IMR-90 (cell line): ENCODE data around the gene HEATR9. TPM values are rescaled to one million over a fixed set of nuclear protein-coding genes. Genes with fewer than 3 reads are reported as not detected.

ENCODE experiments used
- ATAC-seq: fragments of 200-7000 bp; cut with Tn5 transposase; 2 replicates; pipeline ENCODE4 v1.9.1; 2020; ENCODE audit warnings: low read depth, mild to moderate bottlenecking, moderate library complexity
- BruUV-seq: library from RNA; stranded (reverse); fragments of 400-500 nt; replicated peaks from 2 replicates; lab custom pipeline; 2021; lab: Mats Ljungman, UMichigan
- CTCF ChIA-PET: fragments of 300-600 bp; formaldehyde crosslinking; extraction: SDS; loops from one replicate; lab custom pipeline; 2021; ENCODE audit warnings: antibody characterized with exemption; lab: Yijun Ruan, JAX
- POLR2A ChIA-PET: fragments of 300-600 bp; sonication (Branson Sonifier 250); formaldehyde crosslinking; loops from one replicate; lab custom pipeline; 2022; ENCODE audit warnings: antibody characterized with exemption; ENCODE audit not compliant: unreplicated experiment; lab: Charles Lee
- DNase-seq: peaks from one replicate; pipeline ENCODE4 v3.0.0; 2013
- H2AFZ ChIP-seq: replicated peaks from 2 replicates; pipeline ENCODE3; 2013; ENCODE audit warnings: low read length, mild to moderate bottlenecking; ENCODE audit not compliant: poor library complexity
- H2AK5ac ChIP-seq: 2 replicates; pipeline ENCODE4 v1.6.1; 2013; ENCODE audit warnings: low read depth, low read length, inconsistent platforms
- H2AK9ac ChIP-seq: replicated peaks from 2 replicates; pipeline ENCODE3; 2013; ENCODE audit warnings: mild to moderate bottlenecking, low read depth, low read length, moderate library complexity; ENCODE audit not compliant: poor library complexity
- H2BK120ac ChIP-seq: 2 replicates; pipeline ENCODE4 v1.6.1; 2013; ENCODE audit warnings: low read depth, low read length, inconsistent platforms
- H2BK15ac ChIP-seq: 3 replicates; pipeline ENCODE4 v1.6.1; 2013; ENCODE audit warnings: low read depth, low read length, inconsistent platforms
- H2BK20ac ChIP-seq: 2 replicates; pipeline ENCODE4 v1.6.1; 2013; ENCODE audit warnings: low read depth, mild to moderate bottlenecking, inconsistent platforms, low read length, moderate library complexity
- H2BK5ac ChIP-seq: 2 replicates; pipeline ENCODE4 v1.6.1; 2013; ENCODE audit warnings: mild to moderate bottlenecking, low read depth, low read length, inconsistent platforms; ENCODE audit not compliant: poor library complexity, severe bottlenecking
- H3K14ac ChIP-seq: replicated peaks from 2 replicates; pipeline ENCODE4 v1.6.1; 2013; ENCODE audit warnings: low read depth, low read length, inconsistent platforms
- H3K18ac ChIP-seq: 2 replicates; pipeline ENCODE4 v1.6.1; 2013; ENCODE audit warnings: low read depth, low read length, control low read depth
- H3K23ac ChIP-seq: 2 replicates; pipeline ENCODE4 v1.6.1; 2013; ENCODE audit warnings: low read depth, low read length, inconsistent platforms
- H3K27ac ChIP-seq: 2 replicates; pipeline ENCODE4 v1.5.1; 2013; ENCODE audit warnings: mild to moderate bottlenecking, control low read depth, low read length; ENCODE audit not compliant: insufficient read depth
- H3K27me3 ChIP-seq: 2 replicates; pipeline ENCODE4 v1.6.1; 2013; ENCODE audit warnings: low read length; ENCODE audit not compliant: control insufficient read depth, insufficient read depth
- H3K36me3 ChIP-seq: 2 replicates; pipeline ENCODE4 v1.6.1; 2013; ENCODE audit warnings: low read length, mixed read lengths; ENCODE audit not compliant: control insufficient read depth, insufficient read depth
- H3K4ac ChIP-seq: 2 replicates; pipeline ENCODE4 v1.6.1; 2013; ENCODE audit warnings: low read depth, low read length, inconsistent platforms
- H3K4me1 ChIP-seq: 2 replicates; pipeline ENCODE4 v1.6.1; 2013; ENCODE audit warnings: low read length, mixed read lengths; ENCODE audit not compliant: control insufficient read depth, insufficient read depth
- H3K4me2 ChIP-seq: 2 replicates; pipeline ENCODE4 v1.6.1; 2013; ENCODE audit warnings: low read depth, mild to moderate bottlenecking, control low read depth, low read length, moderate library complexity
- H3K4me3 ChIP-seq: 2 replicates; pipeline ENCODE4 v1.5.1; 2013; ENCODE audit warnings: low read depth, mild to moderate bottlenecking, control low read depth, low read length, moderate library complexity; ENCODE audit not compliant: insufficient read depth
- H3K56ac ChIP-seq: 2 replicates; pipeline ENCODE4 v1.6.1; 2013; ENCODE audit warnings: low read length, inconsistent platforms; ENCODE audit not compliant: insufficient read depth; ENCODE audit errors: extremely low read depth
- H3K79me1 ChIP-seq, 2 experiments: 2 replicates each; pipeline ENCODE4 v1.6.1; 2013; ENCODE audit warnings: low read length in 2 of 2, inconsistent platforms in 1 of 2, low read depth in 1 of 2
- H3K9ac ChIP-seq: 2 replicates; pipeline ENCODE4 v1.6.1; 2013; ENCODE audit warnings: low read depth, low read length, control low read depth
- H3K9me1 ChIP-seq: 2 replicates; pipeline ENCODE4 v1.6.1; 2013; ENCODE audit warnings: low read length, inconsistent platforms; ENCODE audit not compliant: insufficient read depth
- H3K9me3 ChIP-seq: 2 replicates; pipeline ENCODE4 v1.6.1; 2013; ENCODE audit warnings: low read length; ENCODE audit not compliant: control insufficient read depth, insufficient read depth
- H4K20me1 ChIP-seq: 2 replicates; pipeline ENCODE4 v1.6.1; 2013; ENCODE audit warnings: low read length, inconsistent platforms; ENCODE audit not compliant: insufficient read depth
- H4K5ac ChIP-seq: 2 replicates; pipeline ENCODE4 v1.6.1; 2013; ENCODE audit warnings: mild to moderate bottlenecking, low read depth, low read length, control low read depth
- H4K8ac ChIP-seq, 2 experiments: 2 replicates each; pipeline ENCODE4 v1.6.1; 2013; ENCODE audit warnings: low read depth in 2 of 2, low read length in 2 of 2, control low read depth in 1 of 2, inconsistent platforms in 1 of 2
- H4K91ac ChIP-seq: 2 replicates; pipeline ENCODE4 v1.6.1; 2013; ENCODE audit warnings: low read depth, low read length, inconsistent platforms; ENCODE audit not compliant: insufficient read depth
- CHD1 ChIP-seq: IDR thresholded peaks from 2 replicates; pipeline ENCODE4 v1.6.1; 2012; ENCODE audit warnings: low read depth, low read length, improper control_type of control experiment
- MAZ ChIP-seq: IDR thresholded peaks from 2 replicates; pipeline ENCODE4 v1.6.1; 2012; ENCODE audit warnings: low read depth, mild to moderate bottlenecking, low read length, improper control_type of control experiment, moderate library complexity, borderline replicate concordance
- POLR2A ChIP-seq: IDR thresholded peaks from 2 replicates; pipeline ENCODE4 v1.6.1; 2012; ENCODE audit warnings: mild to moderate bottlenecking, low read depth, low read length
- RCOR1 ChIP-seq: IDR thresholded peaks from 2 replicates; pipeline ENCODE4 v1.6.1; 2012; ENCODE audit warnings: mild to moderate bottlenecking, low read length, improper control_type of control experiment; ENCODE audit not compliant: insufficient replicate concordance
- RFX5 ChIP-seq: IDR thresholded peaks from 2 replicates; pipeline ENCODE4 v1.8.0; 2012; ENCODE audit warnings: low read depth, mild to moderate bottlenecking, low read length, moderate library complexity
- WGBS, 2 experiments: methylation state at CpG; one replicate each; pipeline versions ENCODE4 v1.1.5 to v1.1.7; 2013; ENCODE audit warnings: missing lambda C conversion rate in 2 of 2; ENCODE audit not compliant: insufficient read length in 1 of 2; ENCODE audit errors: extremely low coverage in 2 of 2; 5-methylcytosine and 5-hydroxymethylcytosine counted together
- dilution Hi-C: fragments of 300-500 bp; cut with HindIII; formaldehyde crosslinking; loops from one replicate; pipeline ENCODE4 v1.14.3; 2018; ENCODE audit warnings: low sequenced_read_pairs; ENCODE audit not compliant: unreplicated experiment
- in situ Hi-C: fragments of 300-500 bp; cut with MboI; formaldehyde crosslinking; loops from 3 replicates; pipeline ENCODE4 v1.14.3; 2019; ENCODE audit warnings: low sequenced_read_pairs, inconsistent platforms, mixed read lengths
- intact Hi-C: fragments of 100-400 bp; cut with micrococcal nuclease; formaldehyde crosslinking; loops from 2 replicates; pipeline ENCODE4 v1.10.0; 2022
- polyA plus RNA-seq, 3 experiments: library from polyadenylated mRNA; depleted of rRNA; stranded (reverse); fragments of >200 nt; gene quantifications; 2 replicates each; pipeline ENCODE4 v1.2.3, GENCODE V29; 2012; ENCODE audit warnings: low replicate concordance in 1 of 3
- total RNA-seq: library from RNA; depleted of rRNA; stranded (reverse); fragments of >200 nt; gene quantifications from 2 replicates; pipeline ENCODE4 v1.2.3, GENCODE V29; 2012

Gene HEATR9
- total and polyA plus RNA-seq, 2 of the 4 experiments (the other 2 are of a cell fraction) = not detected

DNA sequence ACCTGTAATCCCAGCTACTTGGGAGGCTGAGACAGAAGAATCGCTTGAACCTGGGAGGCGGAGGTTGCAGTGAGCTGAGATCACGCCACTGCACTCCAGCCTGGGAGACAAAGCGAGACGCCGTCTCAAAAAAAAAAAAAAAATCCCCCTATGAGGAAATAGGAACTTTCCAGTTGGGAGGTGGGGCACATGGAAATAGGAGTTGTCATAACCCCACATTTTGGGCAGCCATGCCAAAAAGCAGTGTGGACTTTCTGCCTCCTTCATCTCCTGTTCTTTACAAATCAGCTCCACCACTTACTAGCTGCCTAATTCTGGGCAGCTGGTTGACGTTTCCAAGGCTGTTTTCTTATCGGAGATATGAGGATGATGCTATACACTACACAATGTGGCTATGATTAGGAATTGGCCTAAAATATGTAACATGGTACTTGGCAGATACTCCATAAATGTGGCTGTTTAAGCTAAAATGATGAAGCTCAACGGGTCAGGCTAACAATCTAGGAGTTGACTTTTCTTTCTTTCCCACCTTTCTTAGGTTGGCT lies 33.0 kb upstream of the HEATR9 start:
- Histone ChIP-seq H2AK9ac (no peak overlapping the region), H2BK20ac (no peak overlapping the region), H3K9me1 (no peaks in the 10 kb centered on the region), H3K4ac (no peak overlapping the region), H2AK5ac (no peak overlapping the region), H2BK15ac (no peak overlapping the region), H4K91ac (no peak overlapping the region), H3K18ac (no peak overlapping the region), H3K27me3 (peaks cover 4% of the 10 kb centered on the region), H3K36me3 (no peaks in the 10 kb centered on the region), H3K14ac (no peak overlapping the region), H4K20me1 (no peaks in the 10 kb centered on the region), H2BK120ac (no peak overlapping the region), H3K4me2 (no peak overlapping the region), H2BK5ac (no peak overlapping the region), H3K9me3 (no peaks in the 10 kb centered on the region), H3K9ac (no peak overlapping the region), H3K23ac (no peak overlapping the region), H4K5ac (no peak overlapping the region), H3K56ac (no peak overlapping the region), H3K79me1 (no peaks in the 10 kb centered on the region), H3K27ac (no peak overlapping the region), H4K8ac (no peak overlapping the region), H3K4me1 (no peaks in the 10 kb centered on the region), H2AFZ (no peak overlapping the region), H3K4me3 (no peak overlapping the region)
- ChIA-PET CTCF (interaction anchor here (0.6 kb wide), 1 partner anchor 45 kb away, joined by 3 read pairs; no protein-coding TSS in a partner anchor), POLR2A (no interaction called here)
- dilution Hi-C loops = no loop called here
- DNase-seq (no peak), ATAC-seq (no peak)
- TF ChIP-seq CHD1 (no peak), RCOR1 (no peak), MAZ (no peak), RFX5 (no peak), POLR2A (no peak)
- WGBS, 2 experiments = no CpG with 5 or more reads among the region's 9 CpGs
- in situ Hi-C loops = no loop called here
- intact Hi-C loops = no loop called here
- no TSS peak for BruUV-seq
